HG03520 (cell line): Measurements from ENCODE around the gene TP73.
A peak's percentile ranks its signal among the peaks of the same experiment; 100 is the strongest.

ENCODE experiments used
- ATAC-seq: cut with Tn5 transposase; IDR thresholded peaks from one replicate; pipeline ENCODE4 v1.9.1; 2021; ENCODE audit warnings: mild to moderate bottlenecking, moderate library complexity; ENCODE audit not compliant: unreplicated experiment

The TP73 gene

GRCh38 chr1:3759164-3759563 lies 106.8 kb downstream of the TP73 start:
- no peak for ATAC-seq

GRCh38 chr1:3759796-3760195 lies 107.5 kb downstream of the TP73 start:
- ATAC-seq = no peak

GRCh38 chr1:3761296-3762010 lies 109.1 kb downstream of the TP73 start:
- no peak for ATAC-seq

- ATAC-seq = no peak
Measured at GRCh38 chr1:3762151-3762872, 110.0 kb downstream of the TP73 start.

GRCh38 chr1:3762873-3763228 lies 110.5 kb downstream of the TP73 start:
- no peak for ATAC-seq

- ATAC-seq = no peak
Measured at GRCh38 chr1:3763351-3764125, 111.2 kb downstream of the TP73 start.

- ATAC-seq = no peak
Measured at GRCh38 chr1:3767328-3767925, 115.1 kb downstream of the TP73 start.

- no peak for ATAC-seq
Measured at GRCh38 chr1:3768811-3769390, 116.6 kb downstream of the TP73 start.

GRCh38 chr1:3770047-3770765 lies 117.9 kb downstream of the TP73 start:
- ATAC-seq = no peak

GRCh38 chr1:3771108-3772026 lies 119.1 kb downstream of the TP73 start:
- ATAC-seq = no peak

- ATAC-seq = peak; percentile 43
Measured at GRCh38 chr1:3772027-3772714, 119.9 kb downstream of the TP73 start.

- ATAC-seq = no peak
Measured at GRCh38 chr1:3772715-3773571, 120.6 kb downstream of the TP73 start, which contains the start of gene SMIM1. Gene SMIM1 (plus strand): TSS chr1:3772749. CDS start chr1:3775374, 2,625 bp downstream.

GRCh38 chr1:3773572-3774275 lies 121.4 kb downstream of the TP73 start:
- no peak for ATAC-seq

GRCh38 chr1:3774276-3774945 lies 122.1 kb downstream of the TP73 start:
- no peak for ATAC-seq

- no peak for ATAC-seq
Measured at GRCh38 chr1:3774946-3775489, 122.7 kb downstream of the TP73 start.
